Fibroblast of lung (primary cell): Measurements from ENCODE around the gene ANXA9. TPM values are rescaled to one million over a fixed set of nuclear protein-coding genes. Genes with fewer than 3 reads are reported as not detected.

Experiments used
- DNase-seq, 2 donors: peaks; one replicate each; pipeline versions ENCODE4 v3.0.0 to v3.0.0-alpha.2; 2010; ENCODE audit warnings: low read depth in 2 of 2
- H2AFZ ChIP-seq: 2 replicates; pipeline ENCODE4 v1.5.1; 2012; ENCODE audit warnings: low read length, control low read depth, inconsistent platforms
- H3K27ac ChIP-seq: 2 replicates; pipeline ENCODE4 v1.5.1; 2011; ENCODE audit warnings: low read length, control low read depth; ENCODE audit not compliant: insufficient read depth
- H3K27me3 ChIP-seq: 2 replicates; pipeline ENCODE4 v1.5.1; 2011; ENCODE audit warnings: mild to moderate bottlenecking, low read length; ENCODE audit not compliant: control insufficient read depth, insufficient read depth
- H3K36me3 ChIP-seq: 2 replicates; pipeline ENCODE4 v1.5.1; 2011; ENCODE audit warnings: low read length; ENCODE audit not compliant: control insufficient read depth, insufficient read depth
- H3K4me1 ChIP-seq: 2 replicates; pipeline ENCODE4 v1.5.1; 2011; ENCODE audit warnings: low read length; ENCODE audit not compliant: control insufficient read depth, insufficient read depth; ENCODE audit errors: extremely low read depth
- H3K4me2 ChIP-seq: 2 replicates; pipeline ENCODE4 v1.5.1; 2011; ENCODE audit warnings: low read length, control low read depth; ENCODE audit not compliant: insufficient read depth; ENCODE audit errors: extremely low read depth
- H3K4me3 ChIP-seq, 4 experiments: fragments of 200-600 bp in 1 of 4; sonication (generic) in 1 of 4; replicated peaks in 1 of 4; 2 replicates each; pipeline ENCODE4 v1.5.1; 2011 to 2016; ENCODE audit warnings: low read length in 4 of 4, low read depth in 3 of 4, mild to moderate bottlenecking in 3 of 4, control low read depth in 2 of 4, inconsistent platforms in 1 of 4, mixed read lengths in 1 of 4; ENCODE audit not compliant: insufficient read depth in 1 of 4; ENCODE audit errors: control extremely low read depth in 1 of 4
- H3K79me2 ChIP-seq: 2 replicates; pipeline ENCODE4 v1.5.1; 2012; ENCODE audit warnings: mild to moderate bottlenecking, low read length, inconsistent platforms; ENCODE audit not compliant: control insufficient read depth, insufficient read depth
- H3K9ac ChIP-seq: 2 replicates; pipeline ENCODE4 v1.5.1; 2011; ENCODE audit warnings: mild to moderate bottlenecking, low read length, control low read depth; ENCODE audit not compliant: insufficient read depth
- H3K9me3 ChIP-seq: 2 replicates; pipeline ENCODE4 v1.5.1; 2012; ENCODE audit warnings: low read depth, low read length; ENCODE audit not compliant: control insufficient read depth, insufficient read depth
- H4K20me1 ChIP-seq: 2 replicates; pipeline ENCODE4 v1.5.1; 2011; ENCODE audit warnings: low read length; ENCODE audit not compliant: control insufficient read depth, insufficient read depth; ENCODE audit errors: extremely low read depth
- EZH2 ChIP-seq: IDR thresholded peaks from 2 replicates; pipeline ENCODE4 v1.5.1; 2012; ENCODE audit warnings: low read length, control low read depth, mild to moderate bottlenecking; ENCODE audit errors: missing control alignments
- polyA minus RNA-seq: library from RNA; depleted of rRNA, polyadenylated mRNA; stranded (reverse); fragments of >200 nt; gene quantifications from 2 replicates; pipeline ENCODE4 v1.2.3, GENCODE V29; 2011; ENCODE audit warnings: low replicate concordance
- polyA plus RNA-seq, 2 donors: library from polyadenylated mRNA; depleted of rRNA in 1 of 2; stranded (reverse) in 1 of 2; unstranded in 1 of 2; fragments of >200 nt; gene quantifications; 2 replicates each; pipeline ENCODE4 v1.2.1, GENCODE V29; 2011 to 2012; ENCODE audit warnings: missing spikeins in 1 of 2
- total RNA-seq: library from RNA; depleted of rRNA; stranded (reverse); fragments of >200 nt; gene quantifications from 2 replicates; pipeline ENCODE4 v1.2.1, GENCODE V29; 2014
- TF ChIP-seq, protein P1 (sequence below), 2 donors: IDR thresholded peaks in 1 of 2; conservative IDR thresholded peaks in 1 of 2; 1 replicate in 1 of 2; 2 replicates in 1 of 2; pipeline ENCODE4 v1.5.1; 2011 to 2012; ENCODE audit warnings: low read length in 2 of 2, control low read depth in 1 of 2, inconsistent platforms in 1 of 2, low read depth in 1 of 2, mild to moderate bottlenecking in 1 of 2

Gene ANXA9, protein sequence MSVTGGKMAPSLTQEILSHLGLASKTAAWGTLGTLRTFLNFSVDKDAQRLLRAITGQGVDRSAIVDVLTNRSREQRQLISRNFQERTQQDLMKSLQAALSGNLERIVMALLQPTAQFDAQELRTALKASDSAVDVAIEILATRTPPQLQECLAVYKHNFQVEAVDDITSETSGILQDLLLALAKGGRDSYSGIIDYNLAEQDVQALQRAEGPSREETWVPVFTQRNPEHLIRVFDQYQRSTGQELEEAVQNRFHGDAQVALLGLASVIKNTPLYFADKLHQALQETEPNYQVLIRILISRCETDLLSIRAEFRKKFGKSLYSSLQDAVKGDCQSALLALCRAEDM
- under 0.01 and 0.33 TPM in 2 replicates for total RNA-seq
- polyA plus RNA-seq: 0.03 and 0.07 TPM in 2 replicates
- polyA plus RNA-seq (2012): 0.53 and 0.71 TPM in 2 replicates
- polyA minus RNA-seq: 0.75 TPM in 1 of 2 replicates, not detected in the other

DNA sequence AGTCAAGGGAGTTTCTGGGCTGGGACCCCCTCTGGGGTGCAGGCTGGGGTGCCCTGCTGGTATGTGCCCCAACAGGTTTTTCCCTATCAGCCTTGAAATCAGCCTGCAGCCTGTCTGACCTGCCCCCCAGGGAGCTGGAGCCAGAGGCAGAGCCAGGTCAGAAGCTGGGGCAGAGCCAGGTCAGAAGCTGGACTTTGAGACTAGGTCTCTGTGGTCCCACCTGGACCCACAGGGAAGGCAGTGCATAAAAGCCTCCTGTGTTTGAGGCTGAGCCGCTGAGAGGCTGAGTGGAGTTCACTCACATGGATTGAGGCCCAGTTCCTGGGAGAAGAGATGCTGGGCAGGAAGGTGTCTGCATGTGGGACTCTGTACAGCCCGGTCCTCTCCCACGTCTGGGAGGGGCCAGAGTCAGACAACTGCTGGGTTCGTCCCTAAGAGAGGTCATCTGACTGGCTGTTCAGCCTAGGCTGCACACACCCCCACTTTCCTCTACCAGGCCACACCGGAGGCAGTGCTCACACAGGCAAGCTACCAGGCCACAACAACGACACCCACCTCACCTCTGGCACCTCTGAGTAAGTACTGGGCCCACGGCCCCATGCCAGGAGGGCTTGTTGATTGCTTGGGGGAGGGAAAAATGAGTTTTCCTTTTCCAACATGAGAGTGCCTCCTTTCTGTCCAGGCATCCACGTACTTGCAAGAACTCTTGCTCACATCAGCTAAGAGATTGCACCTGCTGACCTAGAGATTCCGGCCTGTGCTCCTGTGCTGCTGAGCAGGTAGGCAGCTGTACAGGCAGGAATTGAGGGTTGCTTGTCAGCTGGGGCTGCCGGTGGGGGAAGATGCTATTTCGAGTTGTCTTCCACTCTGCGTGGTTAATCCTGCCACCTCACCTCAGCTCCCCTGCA lies at the start of gene ANXA9:
ANXA9 (plus strand) TSS at position 488 of the 908 bp plus-strand sequence. CDS start 814 bp downstream, outside the sequence.
- H2AFZ ChIP-seq: no peak within 1 kb of the TSS
- DNase-seq: no peak

DNA sequence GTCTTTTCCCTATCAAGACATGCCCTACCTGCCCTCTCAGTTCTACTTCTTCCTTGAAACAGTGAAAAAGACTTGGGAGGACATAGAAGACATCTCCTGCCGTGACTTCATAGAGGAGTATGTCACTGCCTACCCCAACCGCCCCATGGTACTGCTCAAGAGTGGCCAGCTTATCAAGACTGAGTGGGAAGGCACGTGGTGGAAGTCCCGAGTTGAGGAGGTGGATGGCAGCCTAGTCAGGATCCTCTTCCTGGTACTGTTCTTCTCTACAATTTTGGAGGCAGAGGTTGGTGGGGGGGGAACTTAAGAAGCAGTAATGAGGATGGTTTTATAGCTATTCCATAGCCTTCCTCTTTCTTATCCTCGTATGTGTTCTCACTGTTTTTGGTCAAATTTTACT lies 37.2 kb upstream of the ANXA9 start:
- Histone ChIP-seq H3K27ac (no peak overlapping the region), H3K4me2 (no peak overlapping the region), H3K9me3 (no peaks in the 10 kb centered on the region), H4K20me1 (no peaks in the 10 kb centered on the region), H2AFZ (no peak overlapping the region), H3K9ac (no peak overlapping the region), H3K36me3 (peaks cover 18% of the 10 kb centered on the region), H3K27me3 (no peaks in the 10 kb centered on the region), H3K79me2 (no peaks in the 10 kb centered on the region), H3K4me1 (no peaks in the 10 kb centered on the region), H3K4me3 (no peak overlapping the region)
- DNase-seq: no peak
- TF ChIP-seq, protein P1, sequence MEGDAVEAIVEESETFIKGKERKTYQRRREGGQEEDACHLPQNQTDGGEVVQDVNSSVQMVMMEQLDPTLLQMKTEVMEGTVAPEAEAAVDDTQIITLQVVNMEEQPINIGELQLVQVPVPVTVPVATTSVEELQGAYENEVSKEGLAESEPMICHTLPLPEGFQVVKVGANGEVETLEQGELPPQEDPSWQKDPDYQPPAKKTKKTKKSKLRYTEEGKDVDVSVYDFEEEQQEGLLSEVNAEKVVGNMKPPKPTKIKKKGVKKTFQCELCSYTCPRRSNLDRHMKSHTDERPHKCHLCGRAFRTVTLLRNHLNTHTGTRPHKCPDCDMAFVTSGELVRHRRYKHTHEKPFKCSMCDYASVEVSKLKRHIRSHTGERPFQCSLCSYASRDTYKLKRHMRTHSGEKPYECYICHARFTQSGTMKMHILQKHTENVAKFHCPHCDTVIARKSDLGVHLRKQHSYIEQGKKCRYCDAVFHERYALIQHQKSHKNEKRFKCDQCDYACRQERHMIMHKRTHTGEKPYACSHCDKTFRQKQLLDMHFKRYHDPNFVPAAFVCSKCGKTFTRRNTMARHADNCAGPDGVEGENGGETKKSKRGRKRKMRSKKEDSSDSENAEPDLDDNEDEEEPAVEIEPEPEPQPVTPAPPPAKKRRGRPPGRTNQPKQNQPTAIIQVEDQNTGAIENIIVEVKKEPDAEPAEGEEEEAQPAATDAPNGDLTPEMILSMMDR (conservative IDR thresholded peaks at IDR 0.05 in 1 of 2, IDR thresholded peaks at IDR 0.05 in 1 of 2; ENCODE audit: low read depth in 1 of 2, low read length in 2 of 2): no peak
- no peak for TF ChIP-seq EZH2

More for the DNA sequence above, at the start of gene ANXA9:
- TF ChIP-seq, protein P1 (conservative IDR thresholded peaks at IDR 0.05 in 1 of 2, IDR thresholded peaks at IDR 0.05 in 1 of 2; ENCODE audit: low read depth in 1 of 2, low read length in 2 of 2): no peak
- no peak for TF ChIP-seq EZH2
- Histone ChIP-seq H3K36me3 (no peaks in the 10 kb centered on the region), H3K27me3 (no peaks in the 10 kb centered on the region), H3K27ac (no peak within 1 kb of the TSS), H3K9me3 (no peaks in the 10 kb centered on the region), H3K4me1 (peaks cover 12% of the 10 kb centered on the region), H3K4me3 (no peak within 1 kb of the TSS), H3K79me2 (no peaks in the 10 kb centered on the region), H3K4me2 (no peak within 1 kb of the TSS), H4K20me1 (no peaks in the 10 kb centered on the region), H3K9ac (no peak within 1 kb of the TSS)

DNA sequence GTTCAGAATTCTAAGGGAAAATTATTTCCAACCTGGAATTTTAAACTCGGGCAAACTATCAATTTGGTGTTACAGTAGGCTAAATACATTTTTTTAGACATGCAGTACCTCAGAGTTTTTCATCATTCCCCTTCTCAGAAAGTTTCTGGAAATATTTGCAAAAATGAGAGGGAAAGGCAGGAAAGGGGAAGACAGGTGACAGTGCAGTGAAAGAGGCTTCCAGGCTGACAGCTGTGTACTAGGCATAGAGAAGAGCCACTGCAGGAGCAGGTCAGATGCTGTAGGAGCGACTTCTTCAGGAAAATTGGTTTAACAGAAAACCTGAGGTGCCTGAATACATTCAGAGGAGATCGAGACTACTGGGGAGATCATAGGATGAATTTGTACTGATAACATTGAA lies 27.4 kb upstream of the ANXA9 start:
- Histone ChIP-seq H3K9me3 (no peaks in the 10 kb centered on the region), H3K9ac (no peak overlapping the region), H3K27ac (no peak overlapping the region), H3K79me2 (no peaks in the 10 kb centered on the region), H3K36me3 (peaks cover 9% of the 10 kb centered on the region), H3K27me3 (no peaks in the 10 kb centered on the region), H3K4me1 (no peaks in the 10 kb centered on the region), H4K20me1 (no peaks in the 10 kb centered on the region), H3K4me3 (no peak overlapping the region), H3K4me2 (no peak overlapping the region), H2AFZ (no peak overlapping the region)
- no peak for TF ChIP-seq EZH2
- TF ChIP-seq, protein P1 (conservative IDR thresholded peaks at IDR 0.05 in 1 of 2, IDR thresholded peaks at IDR 0.05 in 1 of 2; ENCODE audit: low read depth in 1 of 2, low read length in 2 of 2): no peak
- no peak for DNase-seq
